Activated T-helper 17 cell treated with anti-CD3 and anti-CD28 coated beads, Interleukin-2, amount 50 U/mL, for 72 hours (primary cell): ENCODE results near the gene NDUFB2. TPM values are rescaled to one million over a fixed set of nuclear protein-coding genes. Genes with fewer than 3 reads are reported as not detected.
"Not testable (repeated sequence)": the region's sequence is repeated elsewhere in the genome, so short reads cannot be mapped to it uniquely, and the experiment has no call there.

ENCODE experiments used
- ATAC-seq: fragments of 150-1000 bp; cut with Tn5 transposase; replicated peaks from 2 replicates; pipeline ENCODE4 v1.10.0; 2021; ENCODE audit warnings: mild to moderate bottlenecking, moderate library complexity
- H3K27ac Mint-ChIP-seq: one replicate; pipeline ENCODE4 v1.8.0; 2022; ENCODE audit warnings: mixed read lengths
- H3K27me3 Mint-ChIP-seq: one replicate; pipeline ENCODE4 v1.8.0; 2022; ENCODE audit warnings: mixed read lengths
- H3K36me3 Mint-ChIP-seq: one replicate; pipeline ENCODE4 v1.8.0; 2022; ENCODE audit warnings: low read depth, mild to moderate bottlenecking, mixed read lengths
- H3K4me1 Mint-ChIP-seq: one replicate; pipeline ENCODE4 v1.8.0; 2022; ENCODE audit warnings: mixed read lengths
- H3K4me3 Mint-ChIP-seq: one replicate; pipeline ENCODE4 v1.8.0; 2022; ENCODE audit warnings: mild to moderate bottlenecking, mixed read lengths
- H3K9me3 Mint-ChIP-seq: one replicate; pipeline ENCODE4 v1.8.0; 2022; ENCODE audit warnings: mixed read lengths
- total RNA-seq, 2 donors: library from RNA; stranded (reverse); gene quantifications; one replicate each; pipeline ENCODE4 v1.2.3, GENCODE V29; 2022

Gene NDUFB2
- total RNA-seq, 2 donors from 2014 or later: 92.7 to 215 TPM

DNA sequence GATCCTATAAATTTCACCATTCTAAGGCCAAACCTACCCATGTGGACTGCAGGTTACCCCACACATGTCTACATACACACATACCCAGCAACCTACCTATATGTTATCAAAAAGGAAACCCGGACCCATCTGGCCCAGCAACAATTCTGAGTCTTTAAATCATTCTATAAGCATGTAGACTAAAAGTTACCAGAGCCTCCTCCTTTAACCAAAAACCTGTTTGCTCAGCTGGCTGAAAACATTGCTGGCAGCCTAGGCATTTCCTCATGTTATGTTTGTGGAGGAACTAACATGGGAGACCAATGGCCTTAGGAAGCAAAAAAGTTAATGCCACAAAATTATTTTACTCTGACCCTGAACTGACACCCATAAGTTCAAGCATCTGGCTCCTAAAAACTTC, 29.0 kb upstream of the NDUFB2 start:
- no peaks in the 10 kb centered on the region for H3K36me3 Mint-ChIP-seq
- no peak overlapping the region for H3K27ac Mint-ChIP-seq
- no peaks in the 10 kb centered on the region for H3K4me1 Mint-ChIP-seq
- no peak overlapping the region for H3K4me3 Mint-ChIP-seq
- ATAC-seq: no peak
- no peaks in the 10 kb centered on the region for H3K27me3 Mint-ChIP-seq
- no peaks in the 10 kb centered on the region for H3K9me3 Mint-ChIP-seq

DNA sequence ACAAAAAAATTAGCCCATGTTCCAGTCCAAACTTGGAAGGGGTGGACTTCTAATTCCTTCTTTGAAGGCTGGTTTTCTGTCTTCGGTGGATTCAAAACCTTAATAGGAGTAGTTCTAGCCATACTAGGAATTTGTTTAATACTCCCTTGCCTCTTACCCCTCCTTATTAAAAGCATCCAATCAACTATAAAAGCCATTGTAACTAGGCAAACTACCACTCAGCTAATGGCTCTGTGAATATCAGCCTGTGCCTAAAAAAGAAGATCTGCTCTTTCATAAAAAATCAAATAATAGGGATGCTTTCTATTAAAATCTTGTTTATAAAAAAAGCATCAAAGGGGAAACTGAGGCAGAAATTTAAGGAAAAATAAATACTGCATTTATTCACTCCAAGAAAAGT, 27.9 kb upstream of the NDUFB2 start:
- H3K36me3 Mint-ChIP-seq: no peaks in the 10 kb centered on the region

DNA sequence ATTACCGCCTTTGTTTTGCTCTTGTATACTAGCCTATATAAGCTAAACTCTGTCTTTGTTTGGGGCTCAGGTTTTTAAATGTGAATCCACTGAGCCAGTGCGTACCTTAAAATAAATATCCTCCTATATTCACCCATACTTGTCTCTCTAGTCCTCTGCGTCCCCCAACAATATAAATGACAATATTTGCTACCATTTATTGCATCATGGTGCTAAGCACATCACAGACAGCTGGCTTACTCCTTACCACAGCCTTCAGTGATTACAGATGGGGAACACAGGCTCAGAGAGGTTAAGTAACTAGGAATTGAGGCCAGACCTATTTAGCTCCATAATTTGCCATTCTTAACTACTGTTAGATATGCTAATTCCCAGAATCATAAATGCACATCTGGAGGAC, 27.2 kb upstream of the NDUFB2 start:
- Mint-ChIP-seq H3K4me3 (no peak overlapping the region), H3K27ac (no peak overlapping the region), H3K4me1 (no peaks in the 10 kb centered on the region), H3K36me3 (no peaks in the 10 kb centered on the region), H3K9me3 (no peaks in the 10 kb centered on the region), H3K27me3 (no peaks in the 10 kb centered on the region)
- ATAC-seq: no peak

More for the DNA sequence above, 27.9 kb upstream of the NDUFB2 start:
- no peaks in the 10 kb centered on the region for H3K27me3 Mint-ChIP-seq
- H3K9me3 Mint-ChIP-seq: no peaks in the 10 kb centered on the region
- no peak overlapping the region for H3K4me3 Mint-ChIP-seq
- H3K4me1 Mint-ChIP-seq: no peaks in the 10 kb centered on the region
- ATAC-seq: no peak
- no peak overlapping the region for H3K27ac Mint-ChIP-seq

DNA sequence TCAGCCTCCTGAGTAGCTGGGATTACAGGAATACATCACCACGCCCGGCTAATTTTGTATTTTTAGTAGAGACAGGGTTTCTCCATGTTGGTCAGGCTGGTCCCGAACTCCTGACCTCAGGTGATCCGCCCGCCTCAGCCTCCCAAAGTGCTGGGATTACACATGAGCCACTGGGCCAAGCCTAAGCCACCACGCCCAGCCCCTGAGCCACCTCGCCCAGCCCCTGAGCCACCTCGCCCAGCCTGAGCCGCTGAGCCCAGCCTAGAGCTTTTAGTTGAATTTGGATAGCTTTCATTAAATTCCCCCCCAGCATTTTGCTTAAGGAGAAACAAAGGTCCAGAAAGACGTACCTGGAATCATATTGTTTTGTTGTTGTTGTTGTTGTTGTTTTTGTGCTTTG, 26.6 kb upstream of the NDUFB2 start:
- not testable (repeated sequence) for H3K4me3 Mint-ChIP-seq, H3K36me3 Mint-ChIP-seq, H3K27me3 Mint-ChIP-seq, ATAC-seq, H3K4me1 Mint-ChIP-seq, H3K9me3 Mint-ChIP-seq, H3K27ac Mint-ChIP-seq

DNA sequence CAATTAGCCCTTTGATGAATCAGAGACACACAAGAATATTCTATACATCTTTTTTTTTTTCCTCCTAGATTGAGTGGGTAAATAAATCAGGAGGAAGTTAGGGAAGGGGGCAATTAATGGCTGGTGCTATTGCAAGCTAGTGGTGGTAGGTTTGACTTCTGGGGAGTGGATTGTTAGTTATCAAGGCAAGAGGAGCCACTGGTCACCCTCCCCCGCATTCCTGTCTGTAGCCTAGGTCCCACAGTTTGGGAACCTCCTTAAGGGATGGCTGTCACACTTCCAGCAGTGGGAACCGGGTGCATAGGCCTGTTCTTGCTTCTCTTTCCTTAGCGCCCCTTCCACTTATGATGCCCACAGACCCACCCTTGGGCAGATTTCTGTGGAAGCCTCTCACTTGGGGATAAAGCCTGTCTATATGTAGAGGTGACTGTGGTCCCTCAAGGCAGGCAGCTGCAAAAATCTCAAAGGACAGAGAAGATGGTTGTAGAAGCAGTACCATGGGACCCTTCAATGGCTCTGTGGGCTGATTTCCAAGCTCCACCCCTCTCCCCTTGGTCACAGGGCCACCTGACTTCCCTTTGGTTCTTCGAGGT, 26.1 kb upstream of the NDUFB2 start:
- H3K9me3 Mint-ChIP-seq: no peaks in the 10 kb centered on the region
- ATAC-seq: no peak
- no peaks in the 10 kb centered on the region for H3K4me1 Mint-ChIP-seq
- H3K27me3 Mint-ChIP-seq: no peaks in the 10 kb centered on the region
- no peak overlapping the region for H3K27ac Mint-ChIP-seq
- no peak overlapping the region for H3K4me3 Mint-ChIP-seq
- no peaks in the 10 kb centered on the region for H3K36me3 Mint-ChIP-seq

DNA sequence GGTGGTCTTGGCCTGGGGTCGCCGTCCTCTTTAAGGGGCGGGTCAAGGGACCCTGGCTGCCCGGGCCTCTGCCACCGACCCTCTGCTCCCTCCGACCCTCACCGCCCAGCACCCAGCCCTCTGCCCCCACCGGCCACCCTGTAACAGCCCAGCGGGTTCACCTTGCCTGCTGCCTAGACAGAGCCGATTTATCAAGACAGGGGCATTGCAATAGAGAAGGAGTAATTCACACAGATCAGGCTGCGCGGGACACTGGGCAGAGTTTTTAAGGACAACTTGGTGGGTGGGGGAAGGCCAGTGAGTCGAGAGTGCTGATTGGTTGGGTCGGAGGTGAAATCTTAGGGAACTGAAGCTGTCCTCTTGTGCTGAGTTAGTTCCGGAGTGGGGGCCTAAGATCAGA, 24.5 kb upstream of the NDUFB2 start:
- H3K27ac Mint-ChIP-seq: peak overlapping the region; percentile 69
- peaks cover 11% of the 10 kb centered on the region for H3K36me3 Mint-ChIP-seq
- no peaks in the 10 kb centered on the region for H3K4me1 Mint-ChIP-seq
- no peaks in the 10 kb centered on the region for H3K27me3 Mint-ChIP-seq
- peak overlapping the region; percentile 74 for H3K4me3 Mint-ChIP-seq
- no peak for ATAC-seq
- H3K9me3 Mint-ChIP-seq: no peaks in the 10 kb centered on the region

DNA sequence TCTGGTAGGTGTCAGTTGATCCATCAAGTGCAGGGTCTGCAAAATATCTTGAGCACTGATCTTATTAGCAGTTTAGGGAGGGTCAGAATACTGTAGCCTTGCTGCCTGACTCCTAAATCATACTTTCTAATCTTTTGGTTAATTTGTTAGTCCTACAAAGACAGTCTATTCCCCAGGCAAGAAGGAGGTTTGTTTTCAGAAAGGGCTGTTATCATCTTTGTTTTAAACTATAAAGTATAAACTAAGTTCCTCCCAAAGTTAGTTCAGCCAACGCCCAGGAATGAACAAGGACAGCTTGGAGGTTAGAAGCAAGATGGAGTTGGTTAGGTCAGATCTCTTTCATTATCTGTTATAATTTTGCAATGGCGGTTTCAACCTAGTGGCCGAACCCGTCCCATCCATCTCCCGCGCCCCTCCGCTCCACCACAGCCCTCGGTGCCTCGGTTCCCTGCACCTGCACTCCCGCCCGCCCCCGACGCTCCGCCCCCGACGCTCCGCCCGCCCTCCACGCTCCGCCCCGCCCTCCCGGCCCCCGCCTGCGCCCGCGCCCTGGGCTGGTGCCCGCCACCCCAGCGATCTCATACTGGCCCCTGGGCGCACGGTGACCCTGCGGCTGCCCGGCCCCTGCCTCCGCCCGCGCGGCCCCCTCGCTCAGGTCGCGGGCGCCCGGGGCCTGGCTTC, 24.0 kb upstream of the NDUFB2 start, which contains the start of gene ADCK2:
Gene ADCK2, plus strand, starts transcription at position 564 of the 681 bp plus-strand sequence. CDS start 386 bp downstream, outside the sequence.
- Mint-ChIP-seq H3K4me3 (peak within 1 kb of the TSS; percentile 87), H3K4me1 (no peaks in the 10 kb centered on the region), H3K27me3 (no peaks in the 10 kb centered on the region), H3K36me3 (peaks cover 16% of the 10 kb centered on the region), H3K27ac (peak within 1 kb of the TSS; percentile 88), H3K9me3 (no peaks in the 10 kb centered on the region)
- peak; percentile 83 for ATAC-seq

DNA sequence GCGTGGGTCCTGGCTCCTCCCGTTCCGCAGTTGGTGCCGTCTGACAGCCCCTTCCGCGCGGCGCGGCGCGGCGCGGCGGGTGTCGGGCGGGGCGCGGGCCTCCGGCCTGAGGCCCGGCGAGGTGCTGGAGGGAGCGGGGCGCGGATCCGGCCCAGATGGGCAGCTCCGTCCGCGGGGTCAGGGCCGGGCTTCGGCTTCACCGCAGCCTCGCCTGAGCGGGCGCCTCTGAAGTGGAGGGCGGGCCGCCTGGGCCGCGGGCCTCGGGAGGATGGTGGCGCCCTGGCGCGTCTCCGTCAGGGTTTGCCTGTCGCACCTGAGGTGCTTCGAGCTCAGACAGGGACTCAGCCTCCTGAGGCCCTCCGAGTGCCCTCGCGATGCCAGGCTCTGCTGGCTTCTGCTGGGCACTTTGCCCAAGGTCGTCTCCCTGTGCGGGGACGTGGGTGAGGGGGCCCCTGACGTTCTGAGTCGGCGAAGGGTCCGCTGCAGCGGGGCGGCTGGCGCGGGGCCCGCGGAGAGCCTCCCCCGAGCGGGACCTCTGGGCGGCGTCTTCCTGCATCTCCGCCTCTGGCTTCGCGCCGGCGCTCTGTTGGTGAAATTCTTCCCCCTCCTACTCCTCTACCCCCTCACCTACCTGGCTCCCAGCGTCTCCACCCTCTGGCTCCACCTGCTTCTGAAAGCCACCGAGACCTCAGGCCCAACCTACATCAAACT, 23.3 kb upstream of the NDUFB2 start:
- H3K4me3 Mint-ChIP-seq: peak overlapping the region; percentile 87
- ATAC-seq: peak; percentile 80
- no peaks in the 10 kb centered on the region for H3K9me3 Mint-ChIP-seq
- peak overlapping the region; percentile 88 for H3K27ac Mint-ChIP-seq
- no peaks in the 10 kb centered on the region for H3K27me3 Mint-ChIP-seq
- H3K36me3 Mint-ChIP-seq: peaks cover 23% of the 10 kb centered on the region
- H3K4me1 Mint-ChIP-seq: no peaks in the 10 kb centered on the region

DNA sequence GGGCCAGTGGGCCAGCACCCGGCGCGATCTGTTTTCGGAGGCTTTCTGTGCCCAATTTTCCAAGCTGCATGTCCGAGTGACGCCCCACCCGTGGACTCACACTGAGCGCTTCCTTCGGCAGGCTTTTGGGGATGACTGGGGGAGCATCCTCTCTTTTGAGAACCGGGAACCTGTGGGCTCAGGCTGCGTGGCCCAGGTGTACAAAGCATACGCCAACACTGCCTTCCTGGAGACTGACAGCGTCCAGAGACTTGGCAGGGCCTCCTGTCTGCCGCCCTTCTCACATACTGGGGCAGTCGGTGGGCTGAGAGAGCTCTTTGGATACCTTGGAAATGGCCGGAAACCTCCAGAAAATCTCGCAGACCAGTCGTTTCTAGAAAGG, 22.7 kb upstream of the NDUFB2 start:
- H3K27ac Mint-ChIP-seq: peak overlapping the region; percentile 88
- ATAC-seq: no peak

DNA sequence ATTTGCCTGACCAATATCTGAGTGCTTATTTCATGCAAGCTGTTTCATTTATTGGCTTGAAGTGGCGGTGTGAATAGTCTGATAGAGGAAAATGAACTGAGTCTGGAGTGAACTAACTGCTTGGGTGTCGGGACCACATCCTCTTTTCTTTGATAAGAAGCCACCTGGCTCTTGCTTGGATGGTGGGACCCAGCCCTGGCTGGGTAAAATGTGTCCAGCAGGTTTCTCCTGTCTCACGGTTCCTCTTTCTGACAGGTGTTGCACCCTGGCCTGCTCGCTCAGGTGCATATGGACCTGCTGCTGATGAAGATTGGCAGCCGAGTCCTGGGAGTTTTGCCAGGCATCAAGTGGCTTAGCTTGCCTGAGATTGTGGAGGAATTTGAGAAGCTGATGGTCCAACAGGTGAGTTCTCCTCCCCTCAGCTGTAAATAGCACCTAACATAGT, 22.1 kb upstream of the NDUFB2 start:
- peaks cover 35% of the 10 kb centered on the region for H3K36me3 Mint-ChIP-seq
- ATAC-seq: no peak
- H3K27me3 Mint-ChIP-seq: no peaks in the 10 kb centered on the region
- H3K4me3 Mint-ChIP-seq: peak overlapping the region; percentile 87
- no peaks in the 10 kb centered on the region for H3K4me1 Mint-ChIP-seq
- no peaks in the 10 kb centered on the region for H3K9me3 Mint-ChIP-seq
- H3K27ac Mint-ChIP-seq: no peak overlapping the region

More for the DNA sequence above, 22.7 kb upstream of the NDUFB2 start:
- H3K4me3 Mint-ChIP-seq: peak overlapping the region; percentile 87
- H3K4me1 Mint-ChIP-seq: no peaks in the 10 kb centered on the region
- no peaks in the 10 kb centered on the region for H3K9me3 Mint-ChIP-seq
- peaks cover 29% of the 10 kb centered on the region for H3K36me3 Mint-ChIP-seq
- no peaks in the 10 kb centered on the region for H3K27me3 Mint-ChIP-seq

DNA sequence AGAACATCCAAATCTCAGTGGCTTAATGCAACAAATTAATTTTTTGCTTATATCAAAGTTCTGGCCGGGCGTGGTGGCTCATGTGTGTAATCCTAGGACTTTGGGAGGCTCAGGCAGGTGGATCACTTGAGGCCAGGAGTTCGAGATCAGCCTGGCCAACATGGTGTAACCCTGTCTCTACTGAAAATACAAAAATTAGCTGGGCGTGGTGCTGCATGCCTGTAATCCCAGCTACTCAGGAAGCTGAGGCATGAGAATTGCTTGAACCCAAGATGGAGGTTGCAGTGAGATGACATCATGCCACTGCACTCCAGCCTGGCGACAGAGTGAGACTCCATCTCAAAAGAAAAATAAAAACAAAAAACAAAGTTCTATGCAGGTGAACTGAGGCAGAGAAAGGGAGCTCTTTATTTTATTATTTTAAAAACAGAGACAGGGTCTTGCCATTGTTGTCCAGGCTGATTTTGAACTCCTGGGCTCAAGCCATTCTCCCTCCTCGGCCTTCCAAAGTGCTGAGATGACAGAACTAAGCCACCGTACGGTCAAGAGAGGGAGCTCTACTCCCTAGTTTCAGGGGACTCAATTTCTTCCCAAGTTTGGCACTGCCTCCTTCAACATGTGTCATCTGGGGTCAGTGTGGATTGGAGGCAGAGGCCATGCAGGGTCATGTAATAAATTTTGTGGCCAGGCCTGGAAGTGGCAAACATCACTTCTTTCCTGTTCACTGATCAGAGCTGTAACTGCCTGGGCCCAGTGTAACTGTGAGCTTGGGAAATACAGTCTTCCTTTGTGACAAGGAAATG, 21.4 kb upstream of the NDUFB2 start:
- Mint-ChIP-seq H3K27ac (no peak overlapping the region), H3K36me3 (peaks cover 42% of the 10 kb centered on the region)

DNA sequence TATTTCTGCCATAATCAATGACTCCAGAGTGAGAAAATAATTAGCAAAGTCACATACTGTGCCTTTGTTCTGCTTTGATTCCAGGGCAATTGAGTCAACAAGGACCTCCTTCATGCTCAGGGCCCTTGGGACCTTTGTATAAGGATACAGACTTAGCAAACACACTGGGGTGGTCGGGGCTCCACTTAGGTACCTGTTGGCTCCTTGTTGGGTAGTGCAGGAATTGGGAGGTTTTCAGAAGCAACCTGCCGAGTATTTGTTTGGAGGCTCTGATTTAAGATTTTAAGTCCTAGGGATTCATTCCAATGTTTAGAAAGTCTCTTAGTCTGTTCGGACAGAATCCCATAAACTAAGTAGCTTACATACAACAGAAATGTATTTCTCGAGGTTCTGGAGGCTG, 20.8 kb upstream of the NDUFB2 start:
- Mint-ChIP-seq H3K36me3 (peaks cover 48% of the 10 kb centered on the region), H3K27me3 (no peaks in the 10 kb centered on the region), H3K4me1 (peaks cover 1% of the 10 kb centered on the region), H3K4me3 (peak overlapping the region; percentile 87), H3K9me3 (no peaks in the 10 kb centered on the region), H3K27ac (no peak overlapping the region)
- ATAC-seq: no peak

More for the DNA sequence above, 21.4 kb upstream of the NDUFB2 start:
- Mint-ChIP-seq H3K4me3 (peak overlapping the region; percentile 87), H3K27me3 (no peaks in the 10 kb centered on the region), H3K4me1 (no peaks in the 10 kb centered on the region), H3K9me3 (no peaks in the 10 kb centered on the region)
- ATAC-seq: no peak

DNA sequence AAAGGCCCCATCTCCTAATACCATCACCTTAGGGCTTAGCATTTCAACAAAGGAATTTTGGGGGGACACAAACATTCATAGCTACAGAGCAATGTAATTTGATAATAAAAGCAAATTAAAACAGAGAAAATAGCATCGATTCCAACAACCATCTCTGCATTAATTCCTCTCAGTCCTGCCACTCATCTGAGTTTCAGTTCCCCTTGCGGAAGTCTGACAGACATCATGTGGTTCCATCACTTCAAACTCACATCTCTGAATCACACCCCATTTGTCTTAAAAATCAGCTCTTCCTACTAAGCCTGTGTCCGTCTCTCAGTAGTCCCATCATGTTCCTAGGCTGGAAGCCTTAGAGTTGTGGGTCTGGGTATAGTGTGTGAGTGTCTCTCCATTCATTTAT, 20.2 kb upstream of the NDUFB2 start:
- H3K27ac Mint-ChIP-seq: no peak overlapping the region

DNA sequence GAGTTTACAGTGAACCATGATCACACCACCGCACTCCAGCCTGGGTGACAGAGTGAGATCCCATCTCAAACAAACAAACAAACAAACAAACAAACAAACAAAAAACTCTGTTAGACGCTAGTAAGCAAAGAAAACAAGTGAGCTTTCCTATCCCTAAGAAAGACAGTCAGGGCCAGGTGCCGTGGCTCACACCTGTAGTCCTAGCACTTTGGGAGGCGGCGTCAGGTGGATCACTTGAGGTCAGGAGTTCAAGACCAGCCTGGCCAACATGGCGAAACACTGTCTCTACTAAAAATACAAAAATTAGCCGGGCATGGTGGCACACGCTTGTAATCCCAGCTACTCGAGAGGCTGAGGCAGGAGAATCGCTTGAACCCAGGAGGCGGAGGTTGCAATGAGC, 19.6 kb upstream of the NDUFB2 start:
- not testable (repeated sequence) for H3K4me3 Mint-ChIP-seq, H3K27me3 Mint-ChIP-seq, H3K4me1 Mint-ChIP-seq, ATAC-seq, H3K9me3 Mint-ChIP-seq, H3K27ac Mint-ChIP-seq
- H3K36me3 Mint-ChIP-seq: peaks cover 58% of the 10 kb centered on the region

More for the DNA sequence above, 20.2 kb upstream of the NDUFB2 start:
- no peak for ATAC-seq
- H3K36me3 Mint-ChIP-seq: peaks cover 53% of the 10 kb centered on the region
- H3K4me3 Mint-ChIP-seq: no peak overlapping the region
- H3K9me3 Mint-ChIP-seq: no peaks in the 10 kb centered on the region
- H3K27me3 Mint-ChIP-seq: no peaks in the 10 kb centered on the region
- H3K4me1 Mint-ChIP-seq: peaks cover 4% of the 10 kb centered on the region
